Measurements from ENCODE around the gene SUGP2. TPM values are rescaled to one million over a fixed set of nuclear protein-coding genes. Genes with fewer than 3 reads are reported as not detected.

The SUGP2 gene
- total and polyA plus RNA-seq, 9 of the 15 experiments (the other 6 are each of a cell fraction or from before 2014, with no cell fraction given): 13.1 to 101 (median 63.1) TPM

DNA sequence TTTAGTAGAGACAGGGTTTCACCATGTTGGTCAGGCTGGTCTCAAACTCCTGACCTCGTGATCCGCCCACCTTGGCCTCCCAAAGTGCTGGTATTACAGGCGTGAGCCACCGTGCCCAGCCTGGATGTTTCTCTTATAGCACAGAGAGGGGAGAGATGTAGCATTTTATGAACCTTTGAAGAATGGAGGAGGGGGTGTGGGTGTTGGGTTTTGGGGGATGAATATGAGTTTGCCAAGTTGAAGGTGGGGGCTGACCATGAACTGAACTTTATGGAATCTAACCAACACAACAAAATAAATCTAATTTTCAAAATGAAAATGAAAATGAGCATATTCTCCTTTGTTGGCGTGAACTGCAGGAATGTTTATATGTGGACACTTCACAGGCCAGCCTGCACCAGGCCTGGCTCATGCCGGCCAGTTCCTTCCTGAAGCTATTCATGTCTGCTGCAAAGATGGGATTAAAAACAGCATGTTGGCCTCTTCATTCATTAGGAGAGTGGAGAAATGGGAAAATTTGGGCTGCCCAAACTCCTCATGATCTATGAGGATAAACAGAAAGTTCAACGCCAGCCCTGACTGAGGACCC is 52.8 kb downstream of the SUGP2 start:
- FAIRE-seq (no peak), DNase-seq (ENCODE audit: extremely low read depth in 1 of 4, low spot score in 3 of 4) (no peak), ATAC-seq (no peak)
- WGBS (ENCODE audit: insufficient coverage, low coverage, missing lambda C conversion rate): 25% methylated on average over 5 of the region's 7 CpGs
- no peak overlapping the region for H3K9ac ChIP-seq (ENCODE audit: insufficient read depth in 1 of 2, low read depth in 2 of 2, low read length in 2 of 2)
- H3K27ac ChIP-seq (ENCODE audit: extremely low read depth, low read depth, low read length): no peak overlapping the region
- H3K27me3 ChIP-seq (ENCODE audit: control insufficient read depth in 2 of 2, insufficient read depth in 2 of 2, low read length in 2 of 2): peaks cover 11 to 29% of the 10 kb centered on the region in 2 experiments; a peak in 3 of 5 replicates
- no peaks in the 10 kb centered on the region for H3K9me1 ChIP-seq (ENCODE audit: control insufficient read depth, insufficient read depth, low read length)
- no peak overlapping the region for H2AFZ ChIP-seq (ENCODE audit: low read depth, low read length)
- TF ChIP-seq PTTG1 (tag; IDR thresholded peaks at IDR 0.05; ENCODE audit: low read depth): no peak
- TF ChIP-seq PHTF2 (CRISPR knock-in tag; IDR thresholded peaks at IDR 0.05): no peak
- no peak for TF ChIP-seq ZBTB8A (IDR thresholded peaks at IDR 0.05; ENCODE audit: partially characterized antibody)
- TF ChIP-seq NELFE (IDR thresholded peaks at IDR 0.05; ENCODE audit: insufficient read depth, insufficient read length): no peak
- TF ChIP-seq NFRKB (IDR thresholded peaks at IDR 0.05; ENCODE audit: low read depth): no peak
- TF ChIP-seq ZNF551 (CRISPR knock-in tag; IDR thresholded peaks at IDR 0.05): no peak
- in situ Hi-C loops (cut with MboI) (no loop called here), intact Hi-C loops (cut with micrococcal nuclease) (no loop called here)
- POLR2A ChIA-PET: interaction anchor here (1.1 kb wide), 1 partner anchor 18 kb away, joined by 4 read pairs; no protein-coding TSS in a partner anchor
- H3K36me3 ChIP-seq (ENCODE audit: control insufficient read depth, insufficient read depth, low read length): no peaks in the 10 kb centered on the region
- H3K4me1 ChIP-seq (replicated peaks in 1 of 2; ENCODE audit: control insufficient read depth in 2 of 2, insufficient read depth in 2 of 2, low read length in 2 of 2): peaks cover 4% of the 10 kb centered on the region in 2 experiments; a peak in 3 of 5 replicates
- H3K4me3 ChIP-seq: no peak overlapping the region
- H3K79me2 ChIP-seq (ENCODE audit: control insufficient read depth, insufficient read depth, low read length): no peaks in the 10 kb centered on the region
- BruUV-seq (replicated peaks): no TSS peak
- H3K4me2 ChIP-seq (ENCODE audit: insufficient read depth, low read length): no peak overlapping the region
- no peaks in the 10 kb centered on the region for H4K20me1 ChIP-seq (replicated peaks; ENCODE audit: control insufficient read depth, insufficient read depth, low read length)
- H3K9me3 ChIP-seq (replicated peaks; ENCODE audit: control insufficient read depth, insufficient read depth, low read depth, low read length): no peaks in the 10 kb centered on the region
- CTCF ChIA-PET (ENCODE audit: low intra/inter-chr PET ratio): no interaction called here

DNA sequence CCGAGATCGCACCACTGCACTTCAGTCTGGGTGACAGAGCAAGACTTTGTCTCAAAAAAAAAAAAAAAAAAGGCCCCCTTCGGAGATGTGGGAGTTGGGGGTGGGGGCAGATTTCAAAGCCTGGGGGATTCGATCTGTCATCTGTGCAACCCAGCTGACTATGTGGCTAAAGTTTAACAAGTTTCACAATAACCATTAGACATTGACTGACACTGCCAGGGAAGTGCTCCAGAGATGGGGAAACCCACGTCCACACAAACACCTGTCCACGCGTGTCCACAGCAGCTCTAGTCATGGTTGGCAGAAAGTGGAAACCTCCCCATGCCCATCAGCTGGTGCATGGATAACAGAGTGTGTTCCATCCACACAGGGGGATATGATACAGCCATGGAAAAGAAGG is 54.7 kb downstream of the SUGP2 start:
- Histone ChIP-seq H3K36me3 (ENCODE audit: control insufficient read depth, insufficient read depth, low read length) (no peaks in the 10 kb centered on the region), H3K79me2 (ENCODE audit: control insufficient read depth, insufficient read depth, low read length) (no peaks in the 10 kb centered on the region), H3K27me3 (ENCODE audit: control insufficient read depth in 2 of 2, insufficient read depth in 2 of 2, low read length in 2 of 2) (peaks cover 0 to 14% of the 10 kb centered on the region in 2 experiments; a peak in 1 of 5 replicates), H3K9ac (ENCODE audit: insufficient read depth in 1 of 2, low read depth in 2 of 2, low read length in 2 of 2) (no peak overlapping the region), H3K4me1 (replicated peaks in 1 of 2; ENCODE audit: control insufficient read depth in 2 of 2, insufficient read depth in 2 of 2, low read length in 2 of 2) (peaks cover 4% of the 10 kb centered on the region in 2 experiments; a peak in 3 of 5 replicates), H3K27ac (ENCODE audit: extremely low read depth, low read depth, low read length) (no peak overlapping the region), H3K4me3 (no peak overlapping the region), H3K4me2 (ENCODE audit: insufficient read depth, low read length) (no peak overlapping the region), H3K9me3 (replicated peaks; ENCODE audit: control insufficient read depth, insufficient read depth, low read depth, low read length) (no peaks in the 10 kb centered on the region), H4K20me1 (replicated peaks; ENCODE audit: control insufficient read depth, insufficient read depth, low read length) (no peaks in the 10 kb centered on the region), H2AFZ (ENCODE audit: low read depth, low read length) (no peak overlapping the region), H3K9me1 (ENCODE audit: control insufficient read depth, insufficient read depth, low read length) (no peaks in the 10 kb centered on the region)
- ChIA-PET POLR2A (interaction anchor here (0.6 kb wide), 1 partner anchor 70 kb away, joined by 3 read pairs; no protein-coding TSS in a partner anchor), CTCF (ENCODE audit: low intra/inter-chr PET ratio) (no interaction called here)
- DNase-seq (ENCODE audit: extremely low read depth in 1 of 4, low spot score in 3 of 4) (no peak), FAIRE-seq (no peak), ATAC-seq (no peak)
- in situ Hi-C loops (cut with MboI): no loop called here
- WGBS (ENCODE audit: insufficient coverage, low coverage, missing lambda C conversion rate): 29% methylated on average over 7 of the region's 7 CpGs
- intact Hi-C loops (cut with micrococcal nuclease): no loop called here
- TF ChIP-seq CBX1 (IDR thresholded peaks at IDR 0.05; ENCODE audit: low read depth) (no peak), ZNF592 (IDR thresholded peaks at IDR 0.05) (no peak), ADNP (tag; IDR thresholded peaks at IDR 0.05) (no peak), CHD1 (IDR thresholded peaks at IDR 0.05; ENCODE audit: low read length) (no peak), MED1 (CRISPR knock-in tag; IDR thresholded peaks at IDR 0.05; ENCODE audit: borderline replicate concordance) (no peak)
- BruUV-seq (replicated peaks): no TSS peak

Measured in K562 (cell line).